B cell (primary cell): ENCODE results near the gene ZNF597.

Experiments used
- EZH2 ChIP-seq: IDR thresholded peaks from 2 replicates; pipeline ENCODE4 v1.6.1; 2012; ENCODE audit warnings: borderline replicate concordance, low read depth, mild to moderate bottlenecking, moderate library complexity, low read length; ENCODE audit not compliant: insufficient read depth, poor library complexity, severe bottlenecking
- TF ChIP-seq, protein P1 (sequence below): fragments of 200-600 bp; IDR thresholded peaks from one replicate; pipeline ENCODE4 v1.8.0; 2022; ENCODE audit warnings: antibody characterized with exemption, mild to moderate bottlenecking

DNA sequence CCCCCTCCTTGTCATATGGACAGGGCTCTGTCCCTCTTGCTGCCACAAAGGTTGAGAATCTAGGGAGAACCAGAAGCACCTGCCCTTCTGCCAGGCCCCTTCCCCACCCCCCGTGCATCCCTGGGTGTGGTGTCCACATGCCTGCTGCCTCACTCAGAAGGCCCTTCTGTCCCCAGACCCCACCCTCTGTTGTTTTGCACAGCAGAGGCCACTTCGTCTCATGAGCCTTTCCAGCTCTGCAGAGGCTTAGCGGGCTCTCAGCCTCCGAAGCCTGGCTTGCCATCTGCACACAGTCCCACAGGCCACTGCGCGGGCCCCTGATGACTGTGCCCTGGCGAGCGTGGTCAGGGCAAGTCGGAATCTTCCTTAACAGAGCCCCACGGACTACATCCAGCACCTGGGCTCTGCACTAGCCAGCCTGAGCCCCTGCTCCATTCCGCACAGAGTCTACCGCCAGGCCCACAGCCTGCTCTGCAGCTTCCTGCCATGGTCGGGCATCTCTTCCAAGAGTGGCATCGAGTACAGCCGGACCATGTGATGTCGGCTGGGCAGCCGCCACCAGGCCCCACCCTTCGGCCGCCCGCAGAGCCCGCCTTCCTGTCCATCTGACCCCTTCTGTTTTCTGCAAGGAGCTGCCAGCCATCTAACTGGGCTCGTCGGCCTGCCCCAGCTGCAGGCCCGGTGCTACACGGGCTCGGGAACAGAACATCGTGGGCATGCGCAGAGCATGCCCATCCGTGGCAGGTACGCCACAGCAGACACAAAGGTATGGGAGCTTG lies 41.2 kb upstream of the ZNF597 start:
- TF ChIP-seq, protein P1, sequence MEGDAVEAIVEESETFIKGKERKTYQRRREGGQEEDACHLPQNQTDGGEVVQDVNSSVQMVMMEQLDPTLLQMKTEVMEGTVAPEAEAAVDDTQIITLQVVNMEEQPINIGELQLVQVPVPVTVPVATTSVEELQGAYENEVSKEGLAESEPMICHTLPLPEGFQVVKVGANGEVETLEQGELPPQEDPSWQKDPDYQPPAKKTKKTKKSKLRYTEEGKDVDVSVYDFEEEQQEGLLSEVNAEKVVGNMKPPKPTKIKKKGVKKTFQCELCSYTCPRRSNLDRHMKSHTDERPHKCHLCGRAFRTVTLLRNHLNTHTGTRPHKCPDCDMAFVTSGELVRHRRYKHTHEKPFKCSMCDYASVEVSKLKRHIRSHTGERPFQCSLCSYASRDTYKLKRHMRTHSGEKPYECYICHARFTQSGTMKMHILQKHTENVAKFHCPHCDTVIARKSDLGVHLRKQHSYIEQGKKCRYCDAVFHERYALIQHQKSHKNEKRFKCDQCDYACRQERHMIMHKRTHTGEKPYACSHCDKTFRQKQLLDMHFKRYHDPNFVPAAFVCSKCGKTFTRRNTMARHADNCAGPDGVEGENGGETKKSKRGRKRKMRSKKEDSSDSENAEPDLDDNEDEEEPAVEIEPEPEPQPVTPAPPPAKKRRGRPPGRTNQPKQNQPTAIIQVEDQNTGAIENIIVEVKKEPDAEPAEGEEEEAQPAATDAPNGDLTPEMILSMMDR = no peak
- no peak for TF ChIP-seq EZH2
